K562 (cell line): ENCODE results near the gene PLCL2. TPM values are rescaled to one million over a fixed set of nuclear protein-coding genes. Genes with fewer than 3 reads are reported as not detected.

Experiments
- ATAC-seq: fragments of 200-7000 bp; cut with Tn5 transposase; 3 replicates; pipeline ENCODE4 v1.9.1; 2020; ENCODE audit warnings: moderate library complexity
- BruUV-seq: library from RNA; stranded (reverse); fragments of 400-500 nt; replicated peaks from 2 replicates; lab custom pipeline; 2021; lab: Mats Ljungman, UMichigan
- CTCF ChIA-PET: fragments of 300-600 bp; formaldehyde crosslinking; extraction: SDS; loops from one replicate; lab custom pipeline; 2021; ENCODE audit warnings: low intra/inter-chr PET ratio; lab: Yijun Ruan, JAX
- POLR2A ChIA-PET: fragments of 300-600, 350-650 bp; sonication (Branson Sonifier 250); formaldehyde crosslinking; extraction: SDS; loops from one replicate; lab custom pipeline; 2021; ENCODE audit warnings: antibody characterized with exemption, inconsistent platforms; lab: Yijun Ruan, JAX
- DNase-seq, 4 experiments: peaks; one replicate each; pipeline versions ENCODE4 v3.0.0 to v3.0.0-alpha.2; 2011 to 2018; ENCODE audit warnings: low spot score in 3 of 4, mixed read lengths in 3 of 4; ENCODE audit errors: extremely low read depth in 1 of 4
- FAIRE-seq: peaks from 2 replicates; lab custom pipeline; 2011; peaks lifted over from hg19 to GRCh38; lab: Jason Lieb, UNC
- H2AFZ ChIP-seq: 2 replicates; pipeline ENCODE4 v1.6.0; 2011; ENCODE audit warnings: low read depth, low read length, control low read depth, inconsistent platforms
- H3K27ac ChIP-seq: fragments of 200-600 bp; 3 replicates; pipeline ENCODE4 v1.8.0; 2011; ENCODE audit warnings: low read depth, mild to moderate bottlenecking, control low read depth, inconsistent platforms, low read length, moderate library complexity, mixed read lengths; ENCODE audit errors: extremely low read depth
- H3K27me3 ChIP-seq, 2 experiments: fragments of 300-600 bp in 1 of 2; 2 replicates in 1 of 2; 3 replicates in 1 of 2; pipeline versions ENCODE4 v1.6.0 to v1.8.0; 2011; ENCODE audit warnings: inconsistent platforms in 2 of 2, low read length in 2 of 2, mild to moderate bottlenecking in 1 of 2, mixed read lengths in 1 of 2, moderate library complexity in 1 of 2; ENCODE audit not compliant: control insufficient read depth in 2 of 2, insufficient read depth in 2 of 2
- H3K36me3 ChIP-seq: fragments of 300-600 bp; 3 replicates; pipeline ENCODE4 v1.8.0; 2011; ENCODE audit warnings: mild to moderate bottlenecking, low read length, inconsistent platforms; ENCODE audit not compliant: control insufficient read depth, insufficient read depth
- H3K4me1 ChIP-seq, 2 experiments: fragments of 200-600 bp in 1 of 2; replicated peaks in 1 of 2; 2 replicates in 1 of 2; 3 replicates in 1 of 2; pipeline versions ENCODE4 v1.5.1 to v1.8.0; 2011; ENCODE audit warnings: inconsistent platforms in 2 of 2, low read length in 2 of 2, mild to moderate bottlenecking in 1 of 2, mixed read lengths in 1 of 2, moderate library complexity in 1 of 2; ENCODE audit not compliant: control insufficient read depth in 2 of 2, insufficient read depth in 2 of 2
- H3K4me2 ChIP-seq: 2 replicates; pipeline ENCODE4 v1.6.1; 2011; ENCODE audit warnings: low read length, control low read depth, inconsistent platforms, mixed read lengths; ENCODE audit not compliant: insufficient read depth
- H3K4me3 ChIP-seq: fragments of 200-600 bp; sonication (generic), shearing (Covaris generic); 2 replicates; pipeline ENCODE4 v1.5.1; 2016; ENCODE audit warnings: control low read depth, inconsistent platforms
- H3K79me2 ChIP-seq: fragments of 200-600 bp; 3 replicates; pipeline ENCODE4 v1.8.0; 2011; ENCODE audit warnings: low read length, inconsistent platforms; ENCODE audit not compliant: control insufficient read depth, insufficient read depth
- H3K9ac ChIP-seq, 2 experiments: 2 replicates each; pipeline versions ENCODE4 v1.6.0 to v1.6.1; 2011; ENCODE audit warnings: low read depth in 2 of 2, low read length in 2 of 2, control low read depth in 1 of 2, inconsistent platforms in 1 of 2, mild to moderate bottlenecking in 1 of 2, mixed read lengths in 1 of 2; ENCODE audit not compliant: insufficient read depth in 1 of 2
- H3K9me1 ChIP-seq: one replicate; pipeline ENCODE4 v1.6.0; 2011; ENCODE audit warnings: inconsistent platforms, mild to moderate bottlenecking, low read length, moderate library complexity; ENCODE audit not compliant: control insufficient read depth, insufficient read depth
- H3K9me3 ChIP-seq: replicated peaks from 2 replicates; pipeline ENCODE4 v1.5.1; 2011; ENCODE audit warnings: low read depth, low read length, inconsistent platforms; ENCODE audit not compliant: control insufficient read depth, insufficient read depth
- H4K20me1 ChIP-seq: replicated peaks from 2 replicates; pipeline ENCODE4 v1.6.1; 2011; ENCODE audit warnings: low read length, inconsistent platforms, mixed read lengths; ENCODE audit not compliant: control insufficient read depth, insufficient read depth
- ELF1 ChIP-seq: fragments of 200-800 bp; sonication (Bioruptor generic); IDR thresholded peaks from 2 replicates; pipeline ENCODE4 v1.6.1; 2016; ENCODE audit warnings: missing genetic modification characterization, missing compliant biosample characterization
- GABPB1 ChIP-seq: sonication (generic); formaldehyde crosslinking; IDR thresholded peaks from 2 replicates; pipeline ENCODE4 v1.8.0; 2022; ENCODE audit warnings: mild to moderate bottlenecking, missing genetic modification reagents
- GTF2B ChIP-seq: IDR thresholded peaks from 2 replicates; pipeline ENCODE4 v1.6.1; 2011; ENCODE audit not compliant: insufficient read length; ENCODE audit errors: extremely low read depth
- MAX ChIP-seq: sonication (generic); formaldehyde crosslinking; IDR thresholded peaks from 2 replicates; pipeline ENCODE4 v1.9.0; 2022; ENCODE audit warnings: mild to moderate bottlenecking, missing genetic modification reagents
- PBX2 ChIP-seq, 2 experiments: IDR thresholded peaks in 1 of 2; conservative IDR thresholded peaks in 1 of 2; 2 replicates each; pipeline ENCODE4 v1.6.1; 2016; ENCODE audit warnings: low read depth in 2 of 2, mild to moderate bottlenecking in 1 of 2, missing compliant biosample characterization in 1 of 2, missing genetic modification characterization in 1 of 2, moderate library complexity in 1 of 2
- PHF21A ChIP-seq: fragments of 450-650 bp; IDR thresholded peaks from 2 replicates; pipeline ENCODE4 v1.6.1; 2017; ENCODE audit warnings: low read depth, borderline replicate concordance
- POU5F1 ChIP-seq: fragments of 150-350 bp; IDR thresholded peaks from 2 replicates; pipeline ENCODE4 v1.6.1; 2014; ENCODE audit warnings: borderline replicate concordance, low read length, low read depth, mild to moderate bottlenecking; ENCODE audit not compliant: partially characterized antibody
- RBM39 ChIP-seq: fragments of 200-400 bp; formaldehyde crosslinking; optimal IDR thresholded peaks from 2 replicates; pipeline ENCODE3; 2018; ENCODE audit warnings: low read depth, low read length
- THAP12 ChIP-seq: fragments of 250-450 bp; sonication (Bioruptor Pico); IDR thresholded peaks from 2 replicates; pipeline ENCODE4 v1.9.0; 2021; ENCODE audit warnings: mild to moderate bottlenecking, inconsistent platforms
- ZNF311 ChIP-seq: fragments of 250-450 bp; sonication (Bioruptor Pico); IDR thresholded peaks from 2 replicates; pipeline ENCODE4 v1.4.0; 2020; ENCODE audit warnings: mild to moderate bottlenecking, moderate library complexity
- in situ Hi-C: fragments of 300-500 bp; cut with MboI; formaldehyde crosslinking; loops from 4 replicates; pipeline ENCODE4 v1.15.0; 2018; ENCODE audit warnings: inconsistent platforms, mixed read lengths
- intact Hi-C: fragments of 100-400 bp; cut with micrococcal nuclease; formaldehyde crosslinking; loops from 2 replicates; pipeline ENCODE4 v1.14.2; 2022
- polyA plus RNA-seq, 8 experiments: library from polyadenylated mRNA; depleted of rRNA in 4 of 8; stranded (reverse) in 5 of 8; unstranded in 3 of 8; fragments of >200 nt; fragmentation: Nextera tagmentation in 2 of 8; fragmentation: Illumina TruSeq in 1 of 8; extraction: Ambion mirVana in 2 of 8; extraction: Trizol in 1 of 8; gene quantifications; 2 replicates each; pipeline versions ENCODE4 v1.2.1 to v1.2.3, GENCODE V29; 2011 to 2014; ENCODE audit warnings: inconsistent platforms in 1 of 8, missing spikeins in 1 of 8
- total RNA-seq, 7 experiments: library from RNA; depleted of rRNA in 6 of 7; stranded (reverse); fragments of >200 nt in 6 of 7; fragmentation: Illumina TruSeq in 2 of 7; extraction: Trizol in 2 of 7; gene quantifications; 2 replicates each; pipeline versions ENCODE4 v1.2.1 to v1.2.3, GENCODE V29; 2011 to 2021; ENCODE audit warnings: low replicate concordance in 1 of 7
- TF ChIP-seq, protein P1 (sequence below), 3 experiments: fragments of 200-800 bp in 1 of 3; sonication (Bioruptor generic) in 1 of 3; sonication (generic) in 1 of 3; formaldehyde crosslinking in 1 of 3; IDR thresholded peaks; 2 replicates each; pipeline versions ENCODE4 v1.6.1 to v1.8.0; 2016 to 2022; ENCODE audit warnings: mild to moderate bottlenecking in 2 of 3, missing compliant biosample characterization in 2 of 3, missing genetic modification characterization in 2 of 3, missing genetic modification reagents in 1 of 3
- TF ChIP-seq, protein P2 (sequence below): sonication (generic); formaldehyde crosslinking; IDR thresholded peaks from 2 replicates; pipeline ENCODE4 v1.8.0; 2022; ENCODE audit warnings: missing genetic modification reagents, mild to moderate bottlenecking, moderate library complexity, borderline replicate concordance

The PLCL2 gene
- total and polyA plus RNA-seq, 9 of the 15 experiments (the other 6 are each of a cell fraction or from before 2014, with no cell fraction given): 0.03 to 0.18 (median 0.11) TPM; not detected in 2

DNA sequence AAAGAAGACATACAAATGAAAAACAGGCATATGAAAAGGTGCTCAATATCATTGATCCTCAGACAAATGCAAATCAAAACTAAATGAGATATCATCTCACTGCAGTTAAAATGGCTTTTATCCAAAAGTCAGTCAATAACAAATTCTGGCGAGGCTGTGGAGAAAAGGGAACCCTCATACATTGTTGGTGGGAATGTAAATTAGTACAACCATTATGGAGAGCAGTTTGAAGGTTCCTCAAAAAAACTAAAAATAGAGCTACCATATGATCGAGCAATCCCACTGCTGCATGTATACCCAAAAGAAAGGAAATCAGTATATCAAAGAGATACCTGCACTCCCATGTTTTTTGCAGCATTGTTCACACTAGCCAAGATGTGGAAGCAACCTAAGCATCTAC lies 165.8 kb downstream of the PLCL2 start (continued):
- TF ChIP-seq ZNF311 (no peak), POU5F1 (no peak)

DNA sequence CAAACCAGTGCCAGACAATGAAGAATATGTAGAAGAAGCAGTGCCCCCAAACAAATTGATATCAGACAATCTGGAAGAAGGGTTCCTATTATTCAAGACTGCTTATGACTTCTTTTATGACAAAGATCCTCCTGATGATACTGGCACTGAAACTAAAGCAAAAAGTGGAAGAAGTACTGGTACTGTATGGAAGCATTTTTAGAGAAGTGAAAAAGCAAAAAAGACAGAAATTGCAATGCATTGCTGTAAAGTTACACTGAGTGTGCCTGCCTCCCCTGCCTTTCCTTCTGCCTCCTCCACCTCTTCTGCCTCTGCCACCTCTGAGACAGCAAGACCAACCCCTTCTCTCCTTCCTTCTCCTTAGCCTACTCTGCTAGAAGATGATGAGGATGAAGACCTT lies 167.6 kb downstream of the PLCL2 start:
- Histone ChIP-seq H4K20me1 (no peaks in the 10 kb centered on the region), H2AFZ (no peak overlapping the region), H3K4me3 (no peak overlapping the region), H3K9ac (no peak overlapping the region), H3K9me3 (no peaks in the 10 kb centered on the region), H3K9me1 (no peaks in the 10 kb centered on the region), H3K79me2 (no peaks in the 10 kb centered on the region), H3K27me3 (no peaks in the 10 kb centered on the region), H3K4me1 (no peaks in the 10 kb centered on the region), H3K4me2 (no peak overlapping the region), H3K36me3 (no peaks in the 10 kb centered on the region), H3K27ac (no peak overlapping the region)
- DNase-seq (no peak), ATAC-seq (no peak), FAIRE-seq (no peak)
- in situ Hi-C loops: no loop called here
- CTCF ChIA-PET: no interaction called here
- BruUV-seq: no TSS peak
- intact Hi-C loops: no loop called here
- POLR2A ChIA-PET: no interaction called here
- TF ChIP-seq THAP12 (CRISPR knock-in tag): no peak
- TF ChIP-seq RBM39: no peak
- no peak for TF ChIP-seq PBX2 (CRISPR knock-in tag; IDR thresholded peaks at IDR 0.05; ENCODE audit: low read depth)
- no peak for TF ChIP-seq PBX2 (tag; conservative IDR thresholded peaks at IDR 0.05; ENCODE audit: low read depth)
- TF ChIP-seq GABPB1 (CRISPR knock-in tag): no peak
- TF ChIP-seq MAX (CRISPR knock-in tag): no peak
- TF ChIP-seq ELF1 (tag): no peak
- no peak for TF ChIP-seq GTF2B
- TF ChIP-seq, protein P1, sequence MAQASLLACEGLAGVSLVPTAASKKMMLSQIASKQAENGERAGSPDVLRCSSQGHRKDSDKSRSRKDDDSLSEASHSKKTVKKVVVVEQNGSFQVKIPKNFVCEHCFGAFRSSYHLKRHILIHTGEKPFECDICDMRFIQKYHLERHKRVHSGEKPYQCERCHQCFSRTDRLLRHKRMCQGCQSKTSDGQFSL (CRISPR knock-in tag; IDR thresholded peaks at IDR 0.05): no peak
- TF ChIP-seq, protein P1 (tag; IDR thresholded peaks at IDR 0.05): no peak
- no peak for TF ChIP-seq PHF21A
- TF ChIP-seq, protein P2, sequence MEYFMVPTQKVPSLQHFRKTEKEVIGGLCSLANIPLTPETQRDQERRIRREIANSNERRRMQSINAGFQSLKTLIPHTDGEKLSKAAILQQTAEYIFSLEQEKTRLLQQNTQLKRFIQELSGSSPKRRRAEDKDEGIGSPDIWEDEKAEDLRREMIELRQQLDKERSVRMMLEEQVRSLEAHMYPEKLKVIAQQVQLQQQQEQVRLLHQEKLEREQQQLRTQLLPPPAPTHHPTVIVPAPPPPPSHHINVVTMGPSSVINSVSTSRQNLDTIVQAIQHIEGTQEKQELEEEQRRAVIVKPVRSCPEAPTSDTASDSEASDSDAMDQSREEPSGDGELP (CRISPR knock-in tag): no peak
